GM12892 (cell line): Measurements from ENCODE around the gene LRCH1.

Experiments used
- POLR2A ChIP-seq: IDR thresholded peaks from 2 replicates; pipeline ENCODE4 v1.6.1; 2011; ENCODE audit warnings: low read depth, low read length, control low read depth
- POLR2AphosphoS5 ChIP-seq: IDR thresholded peaks from 2 replicates; pipeline ENCODE4 v1.6.1; 2011; ENCODE audit warnings: low read depth, low read length, control low read depth
- TAF1 ChIP-seq: IDR thresholded peaks from 2 replicates; pipeline ENCODE4 v1.6.1; 2011; ENCODE audit warnings: low read depth, mild to moderate bottlenecking, control low read depth, low read length, borderline replicate concordance

- TF ChIP-seq POLR2A (no peak), POLR2AphosphoS5 (no peak), TAF1 (no peak)
These were observed 45.8 kb downstream of the LRCH1 start for GRCh38 chr13:46598820-46599180.
